Measurements from ENCODE around the gene TMEM201.

TMEM201 gene, protein sequence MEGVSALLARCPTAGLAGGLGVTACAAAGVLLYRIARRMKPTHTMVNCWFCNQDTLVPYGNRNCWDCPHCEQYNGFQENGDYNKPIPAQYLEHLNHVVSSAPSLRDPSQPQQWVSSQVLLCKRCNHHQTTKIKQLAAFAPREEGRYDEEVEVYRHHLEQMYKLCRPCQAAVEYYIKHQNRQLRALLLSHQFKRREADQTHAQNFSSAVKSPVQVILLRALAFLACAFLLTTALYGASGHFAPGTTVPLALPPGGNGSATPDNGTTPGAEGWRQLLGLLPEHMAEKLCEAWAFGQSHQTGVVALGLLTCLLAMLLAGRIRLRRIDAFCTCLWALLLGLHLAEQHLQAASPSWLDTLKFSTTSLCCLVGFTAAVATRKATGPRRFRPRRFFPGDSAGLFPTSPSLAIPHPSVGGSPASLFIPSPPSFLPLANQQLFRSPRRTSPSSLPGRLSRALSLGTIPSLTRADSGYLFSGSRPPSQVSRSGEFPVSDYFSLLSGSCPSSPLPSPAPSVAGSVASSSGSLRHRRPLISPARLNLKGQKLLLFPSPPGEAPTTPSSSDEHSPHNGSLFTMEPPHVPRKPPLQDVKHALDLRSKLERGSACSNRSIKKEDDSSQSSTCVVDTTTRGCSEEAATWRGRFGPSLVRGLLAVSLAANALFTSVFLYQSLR

DNA sequence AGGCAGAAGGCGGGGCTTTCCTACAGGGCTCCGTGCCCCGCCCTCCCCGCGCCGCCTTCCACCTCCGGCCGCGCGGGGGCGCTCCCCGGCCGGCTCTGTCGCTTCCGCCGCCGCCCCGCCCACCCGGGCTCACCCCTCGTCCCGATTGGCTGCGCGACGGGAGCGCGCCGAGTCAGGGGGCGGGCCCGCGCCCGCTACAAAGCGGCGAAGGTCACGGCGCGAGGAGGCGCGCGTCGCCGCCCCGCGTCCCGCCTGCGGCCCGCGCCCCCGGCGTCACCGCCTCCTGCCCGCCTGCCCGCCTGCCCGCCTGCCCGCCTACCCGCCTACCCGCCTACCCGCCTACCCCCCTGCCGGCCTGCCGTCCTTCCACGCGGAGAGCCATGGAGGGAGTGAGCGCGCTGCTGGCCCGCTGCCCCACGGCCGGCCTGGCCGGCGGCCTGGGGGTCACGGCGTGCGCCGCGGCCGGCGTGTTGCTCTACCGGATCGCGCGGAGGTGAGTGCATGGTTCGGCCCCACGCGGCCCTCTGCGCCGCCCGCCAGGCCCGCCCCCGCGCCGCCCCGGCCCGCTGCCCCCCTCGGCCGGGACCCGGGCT is at the start of gene TMEM201:
TMEM201 (plus strand) TSS at position 361 of the 593 bp plus-strand sequence; CDS start at position 381, 20 bp downstream.
- Histone ChIP-seq H3K79me2 (ENCODE audit: insufficient read depth, low read depth) (peaks cover 45% of the 10 kb centered on the region), H3K4me3 (IDR thresholded peaks at IDR 0.05; ENCODE audit: insufficient read depth, low read depth, low read length) (peak within 1 kb of the TSS; percentile 75), H3K9ac (peak within 1 kb of the TSS; percentile 50), H2AFZ (ENCODE audit: low read depth) (peak within 1 kb of the TSS; percentile 38), H4K20me1 (ENCODE audit: insufficient read depth) (peaks cover 12% of the 10 kb centered on the region; the same call in 1 of the 2 replicates), H3K36me3 (ENCODE audit: insufficient read depth) (no peaks in the 10 kb centered on the region), H3K27me3 (ENCODE audit: insufficient read depth, low read depth) (no peaks in the 10 kb centered on the region), H3K27ac (peak within 1 kb of the TSS; percentile 3; the same call in 1 of the 2 replicates), H3K4me2 (peak within 1 kb of the TSS; percentile 94), H3K4me1 (ENCODE audit: low read depth, poor library complexity, severe bottlenecking) (peaks cover 8% of the 10 kb centered on the region)
- TF ChIP-seq CTCF (conservative IDR thresholded peaks at IDR 0.05; ENCODE audit: low read depth, low read length): no peak; the same call in none of the 2 replicates

DNA sequence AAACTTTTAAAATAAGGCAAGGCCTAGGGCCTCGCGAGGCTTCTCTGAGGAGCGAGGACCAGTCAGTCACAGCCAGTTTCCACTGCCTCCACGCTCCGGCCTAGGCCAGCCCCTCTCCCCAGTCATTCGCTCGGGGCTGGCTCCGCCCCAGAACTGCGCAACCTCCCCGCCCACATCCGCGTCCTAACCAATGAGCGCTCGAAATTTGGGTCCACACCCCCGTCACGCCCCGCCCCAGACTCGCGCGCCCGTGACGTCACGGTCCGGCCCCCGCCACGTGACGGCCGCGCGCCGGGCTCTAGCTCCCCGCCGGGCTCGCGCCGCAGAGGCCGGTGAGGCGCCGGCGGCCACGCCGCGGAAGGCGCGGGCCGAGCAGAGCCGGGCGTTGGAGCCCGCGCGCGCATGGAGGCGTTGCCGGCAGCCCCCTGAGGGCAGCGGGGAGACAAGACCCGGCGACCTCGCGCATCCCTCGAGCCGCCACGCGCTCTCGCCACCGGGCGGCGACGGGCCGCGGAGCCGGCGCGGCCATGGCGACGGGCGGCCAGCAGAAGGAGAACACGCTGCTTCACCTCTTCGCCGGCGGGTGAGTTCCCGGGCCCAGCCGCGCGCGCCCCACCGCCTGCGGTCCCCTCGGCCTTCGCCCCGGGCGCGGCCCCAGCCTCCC is 49.4 kb upstream of the TMEM201 start, which contains the start of gene SLC25A33:
SLC25A33 (plus strand) TSS at position 301 of the 664 bp plus-strand sequence; CDS start at position 528, 227 bp downstream.
- Histone ChIP-seq H4K20me1 (ENCODE audit: insufficient read depth) (peaks cover 8% of the 10 kb centered on the region), H2AFZ (ENCODE audit: low read depth) (peak within 1 kb of the TSS; percentile 89), H3K4me1 (ENCODE audit: low read depth, poor library complexity, severe bottlenecking) (peaks cover 25% of the 10 kb centered on the region), H3K27me3 (ENCODE audit: insufficient read depth, low read depth) (no peaks in the 10 kb centered on the region), H3K4me3 (IDR thresholded peaks at IDR 0.05; ENCODE audit: insufficient read depth, low read depth, low read length) (no peak within 1 kb of the TSS), H3K36me3 (ENCODE audit: insufficient read depth) (no peaks in the 10 kb centered on the region), H3K27ac (peak within 1 kb of the TSS; percentile 79), H3K4me2 (peak within 1 kb of the TSS; percentile 84), H3K9ac (peak within 1 kb of the TSS; percentile 84), H3K79me2 (ENCODE audit: insufficient read depth, low read depth) (peaks cover 45% of the 10 kb centered on the region)
- no peak for TF ChIP-seq CTCF (conservative IDR thresholded peaks at IDR 0.05; ENCODE audit: low read depth, low read length)

- peaks cover 8% of the 10 kb centered on the region for H4K20me1 ChIP-seq (ENCODE audit: insufficient read depth)
- peak overlapping the region; percentile 32; the same call in 1 of the 2 replicates for H2AFZ ChIP-seq (ENCODE audit: low read depth)
- no peaks in the 10 kb centered on the region for H3K36me3 ChIP-seq (ENCODE audit: insufficient read depth)
- peaks cover 25% of the 10 kb centered on the region for H3K4me1 ChIP-seq (ENCODE audit: low read depth, poor library complexity, severe bottlenecking)
- peak overlapping the region; percentile 84 for H3K4me2 ChIP-seq
- H3K4me3 ChIP-seq (IDR thresholded peaks at IDR 0.05; ENCODE audit: insufficient read depth, low read depth, low read length): no peak overlapping the region
- H3K27me3 ChIP-seq (ENCODE audit: insufficient read depth, low read depth): no peaks in the 10 kb centered on the region
- H3K79me2 ChIP-seq (ENCODE audit: insufficient read depth, low read depth): peaks cover 52% of the 10 kb centered on the region
- peak overlapping the region; percentile 79 for H3K27ac ChIP-seq
- H3K9ac ChIP-seq: peak overlapping the region; percentile 84
- no peak for TF ChIP-seq CTCF (conservative IDR thresholded peaks at IDR 0.05; ENCODE audit: low read depth, low read length)
Measured at GRCh38 chr1:9539829-9540550, 48.7 kb upstream of the TMEM201 start.
